ENCODE data around the gene PPP6R1. TPM values are rescaled to one million over a fixed set of nuclear protein-coding genes. Genes with fewer than 3 reads are reported as not detected.

Gene PPP6R1
- total RNA-seq, result 30.9 and 63.4 TPM in 2 replicates

DNA sequence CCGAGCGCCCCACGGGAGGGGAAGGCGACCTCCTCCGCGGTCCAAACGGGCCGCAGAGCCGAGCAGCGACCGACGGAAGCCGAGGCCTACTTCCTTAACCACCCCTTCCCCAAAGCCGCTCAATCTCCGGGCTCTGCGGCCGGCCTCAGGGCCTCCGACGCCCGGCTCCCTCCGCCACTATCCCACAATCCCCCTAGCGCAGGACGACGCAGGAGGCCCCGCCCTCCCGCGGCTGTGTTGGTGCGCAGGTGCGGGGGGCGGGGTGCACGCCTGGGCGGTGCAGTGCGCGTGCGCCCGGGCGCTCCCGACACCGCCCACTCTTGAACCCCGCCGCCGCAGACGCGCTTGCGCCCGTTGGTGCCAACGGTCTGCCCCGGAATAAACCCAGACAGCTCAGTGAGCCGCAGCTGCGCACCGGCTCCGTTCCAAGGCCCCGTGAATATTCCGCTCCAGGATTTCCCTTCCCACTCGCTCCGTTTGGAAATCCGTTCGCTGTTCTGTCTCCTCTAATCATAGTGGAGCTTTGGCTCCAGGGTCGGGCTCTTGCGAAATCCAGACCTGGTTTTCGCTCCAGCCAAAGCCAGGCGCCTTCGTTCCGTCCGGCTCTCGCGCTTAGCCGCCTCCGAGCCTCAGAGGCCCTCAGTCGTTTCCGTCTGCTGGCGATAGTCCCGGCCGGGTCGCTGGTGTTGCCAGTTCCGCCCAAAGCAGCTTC is at the start of gene PPP6R1:
PPP6R1 (minus strand) TSS at position 190 of the 712 bp plus-strand sequence. CDS start 11,914 bp downstream, outside the sequence.

GRCh38 chr19:55283548-55284377 is 24.9 kb upstream of the PPP6R1 start, which contains the start of gene BRSK1:
BRSK1 (plus strand) TSS chr19:55283997; CDS start chr19:55284443, 446 bp downstream.

GRCh38 chr19:55279770-55280643 is 21.2 kb upstream of the PPP6R1 start, which contains the start of gene HSPBP1:
HSPBP1 (minus strand) TSS chr19:55280110; CDS start chr19:55279608, 502 bp downstream.

DNA sequence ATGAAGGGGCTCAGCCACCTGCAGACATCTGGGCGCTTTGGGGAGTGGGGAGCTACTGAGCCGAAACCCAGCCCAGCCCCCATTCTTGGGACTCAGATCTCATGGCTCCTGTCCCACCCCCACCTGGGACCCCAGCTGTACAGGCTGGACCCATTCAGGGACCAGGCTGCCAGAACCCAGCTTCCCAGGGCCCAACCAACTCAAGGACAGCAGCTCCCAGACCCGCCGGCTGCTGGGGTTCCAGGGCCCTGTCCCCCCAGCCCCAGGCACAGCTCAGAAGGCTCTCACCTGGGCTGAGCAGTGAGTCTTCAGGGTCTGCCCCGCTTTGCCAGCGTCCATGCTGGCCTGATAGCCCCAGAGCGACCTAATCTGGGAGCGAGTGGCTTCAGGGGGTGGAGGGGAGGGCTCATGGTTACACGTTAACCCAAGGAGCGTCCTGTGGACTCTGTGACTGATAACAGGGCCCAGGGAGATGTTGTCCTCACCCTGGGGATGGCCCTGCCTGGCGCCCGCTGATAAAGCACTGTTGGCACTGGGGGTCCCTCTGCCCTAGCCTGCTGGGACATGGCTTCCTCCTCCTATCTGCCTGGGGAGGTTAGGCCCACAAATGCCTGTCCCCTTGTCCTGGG is 30.3 kb downstream of the PPP6R1 start, which contains the start of gene TMEM86B:
TMEM86B (minus strand) TSS at position 361 of the 629 bp plus-strand sequence; CDS start at position 339, 22 bp downstream.

GRCh38 chr19:55208880-55209692 is 49.7 kb downstream of the PPP6R1 start, which contains the start of gene PTPRH:
PTPRH (minus strand) TSS chr19:55209501; CDS start chr19:55209433, 68 bp downstream.

Other genes starting within 250 kb of the PPP6R1 start
- 0.18 TPM in 1 of 2 replicates, not detected in the other for gene GP6, start 220.8 kb downstream of the PPP6R1 start, total RNA-seq
- 7.4 and 10.3 TPM in 2 replicates for gene RDH13, start 195.9 kb downstream of the PPP6R1 start, total RNA-seq
- 0.30 and 1.3 TPM in 2 replicates for gene EPS8L1, start 183.1 kb downstream of the PPP6R1 start, total RNA-seq
- gene PPP1R12C, start 141.4 kb downstream of the PPP6R1 start, total RNA-seq, result 29.4 and 46.6 TPM in 2 replicates
- 1.5 and 3.0 TPM in 2 replicates for gene TNNT1, start 109.8 kb downstream of the PPP6R1 start, total RNA-seq
- gene TNNI3, start 101.3 kb downstream of the PPP6R1 start, total RNA-seq, result not detected in 2 replicates
- 0.30 and 0.65 TPM in 2 replicates for gene DNAAF3, start 92.4 kb downstream of the PPP6R1 start, total RNA-seq
- gene SYT5, start 78.7 kb downstream of the PPP6R1 start, total RNA-seq, result not detected in 2 replicates
- gene PTPRH, start 49.5 kb downstream of the PPP6R1 start, total RNA-seq, result 4.2 and 5.0 TPM in 2 replicates
- 0.59 and 1.4 TPM in 2 replicates for gene TMEM86B, start 30.3 kb downstream of the PPP6R1 start, total RNA-seq
- 22.9 and 34.8 TPM in 2 replicates for gene HSPBP1, start 21.1 kb upstream of the PPP6R1 start, total RNA-seq
- 6.5 and 16.4 TPM in 2 replicates for gene BRSK1, start 25.0 kb upstream of the PPP6R1 start, total RNA-seq
- gene TMEM150B, start 66.3 kb upstream of the PPP6R1 start, total RNA-seq, result not detected in 2 replicates
- 9.5 and 9.8 TPM in 2 replicates for gene KMT5C, start 80.9 kb upstream of the PPP6R1 start, total RNA-seq
- gene COX6B2, start 95.7 kb upstream of the PPP6R1 start, total RNA-seq, result 0.09 TPM in 1 of 2 replicates, not detected in the other
- not detected in 2 replicates for gene GARIN5B, start 104.2 kb upstream of the PPP6R1 start, total RNA-seq
- gene IL11, start 111.4 kb upstream of the PPP6R1 start, total RNA-seq, result 14.4 and 33.9 TPM in 2 replicates
- not detected in 2 replicates for gene TMEM190, start 117.8 kb upstream of the PPP6R1 start, total RNA-seq
- 0.30 and 0.32 TPM in 2 replicates for gene TMEM238, start 125.3 kb upstream of the PPP6R1 start, total RNA-seq
- gene RPL28, start 126.9 kb upstream of the PPP6R1 start, total RNA-seq, result 212 and 468 TPM in 2 replicates
- gene UBE2S, start 148.8 kb upstream of the PPP6R1 start, total RNA-seq, result 72.5 and 94.4 TPM in 2 replicates
- not detected in 2 replicates for gene SHISA7, start 184.3 kb upstream of the PPP6R1 start, total RNA-seq
- gene ISOC2, start 202.6 kb upstream of the PPP6R1 start, total RNA-seq, result 29.4 and 47.2 TPM in 2 replicates
- not detected in 2 replicates for gene C19orf85, start 205.7 kb upstream of the PPP6R1 start, total RNA-seq
- 1.5 and 3.0 TPM in 2 replicates for gene ZNF628, start 217.6 kb upstream of the PPP6R1 start, total RNA-seq
- 18.0 and 20.5 TPM in 2 replicates for gene NAT14, start 226.2 kb upstream of the PPP6R1 start, total RNA-seq
- gene SSC5D, start 229.4 kb upstream of the PPP6R1 start, total RNA-seq, result 13.7 and 16.0 TPM in 2 replicates